H1 (cell line): ENCODE results near the gene MLNR. TPM values are rescaled to one million over a fixed set of nuclear protein-coding genes. Genes with fewer than 3 reads are reported as not detected.

Experiments
- CTCF ChIP-seq, 3 experiments: IDR thresholded peaks; 1 replicate in 2 of 3; 2 replicates in 1 of 3; pipeline versions ENCODE4 v1.5.1 to v1.6.1; 2011; ENCODE audit warnings: low read length in 3 of 3, mild to moderate bottlenecking in 3 of 3, inconsistent platforms in 2 of 3, low read depth in 1 of 3, moderate library complexity in 1 of 3; ENCODE audit not compliant: insufficient read depth in 1 of 3; ENCODE audit errors: control extremely low read depth in 1 of 3
- polyA plus RNA-seq, 7 experiments: library from polyadenylated mRNA; depleted of rRNA in 3 of 7; stranded (reverse) in 5 of 7; unstranded in 2 of 7; fragments of >200 nt in 5 of 7; fragments of 200-250 nt in 2 of 7; gene quantifications; 1 replicate in 5 of 7; 2 replicates in 1 of 7; 4 replicates in 1 of 7; pipeline versions ENCODE4 v1.2.1 to v1.2.3, GENCODE V29; 2011 to 2013; ENCODE audit warnings: missing spikeins in 2 of 7, mixed read lengths in 2 of 7
- total RNA-seq: library from RNA; stranded (reverse); fragmentation: NEBNext Ultra II Directional; extraction: Animal tissue kit (Norgen Biotek cat#: 25700); gene quantifications from 2 replicates; pipeline ENCODE4 v1.2.1, GENCODE V29; 2021

Gene MLNR
- total and polyA plus RNA-seq, 2 of the 8 experiments (the other 6 are each of a cell fraction or from before 2014, with no cell fraction given), result 0.24 to 0.29 TPM

DNA sequence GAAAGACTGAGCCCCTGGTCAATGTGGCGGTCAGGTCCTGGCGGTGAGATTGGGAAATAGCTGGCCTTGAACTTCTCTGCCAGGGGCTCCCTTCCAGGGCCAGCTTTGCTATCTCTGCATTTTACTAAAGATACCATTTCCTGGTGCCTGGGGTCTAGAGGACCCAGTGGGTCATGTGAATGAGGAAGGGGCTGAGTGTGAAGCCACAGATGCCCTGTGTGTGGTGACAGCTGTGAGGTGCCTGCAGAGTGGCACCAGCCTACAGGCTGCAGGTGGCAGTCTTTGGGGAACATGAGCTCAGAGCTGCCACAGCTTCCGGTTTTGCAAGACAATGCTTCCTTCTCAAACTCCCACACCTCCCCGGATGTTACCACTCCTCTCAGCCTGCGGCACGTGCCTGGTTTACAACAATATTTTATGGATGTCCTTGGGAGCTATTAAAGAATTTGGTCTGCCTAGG is 5.2 kb upstream of the MLNR start (continued):
- peak; percentile 6 to 61 (median 49); a peak in 3 of 4 replicates for TF ChIP-seq CTCF (IDR thresholded peaks at IDR 0.05; ENCODE audit: control extremely low read depth in 1 of 3, insufficient read depth in 1 of 3, low read depth in 1 of 3, low read length in 3 of 3)
- TF ChIP-seq, all 59 proteins: peak for 7
